Uterus (tissue), 2 donors: ENCODE data around the gene BMPR1B.

Experiments used
- CTCF ChIP-seq, 4 experiments: fragments of 200-600 bp in 2 of 4; fragments of 450-650 bp in 2 of 4; sonication (generic) in 2 of 4; IDR thresholded peaks; one replicate each; pipeline ENCODE4 v1.5.1; 2016 to 2019; ENCODE audit warnings: antibody characterized with exemption in 4 of 4, mild to moderate bottlenecking in 2 of 4, moderate library complexity in 1 of 4
- POLR2A ChIP-seq, 2 donors: fragments of 450-650 bp; IDR thresholded peaks; one replicate each; pipeline ENCODE4 v1.6.1; 2016; ENCODE audit warnings: antibody characterized with exemption in 2 of 2, mild to moderate bottlenecking in 1 of 2, moderate library complexity in 1 of 2

- TF ChIP-seq CTCF (IDR thresholded peaks at IDR 0.05) (no peak), POLR2A (IDR thresholded peaks at IDR 0.05) (no peak)
Measured at GRCh38 chr4:95004912-95005311, 247.2 kb downstream of the BMPR1B start.
